ENCODE results near the gene PPME1. TPM values are rescaled to one million over a fixed set of nuclear protein-coding genes. Genes with fewer than 3 reads are reported as not detected.

Gene PPME1
- total RNA-seq, 1 experiment from 2014 or later: 39.4 TPM

DNA sequence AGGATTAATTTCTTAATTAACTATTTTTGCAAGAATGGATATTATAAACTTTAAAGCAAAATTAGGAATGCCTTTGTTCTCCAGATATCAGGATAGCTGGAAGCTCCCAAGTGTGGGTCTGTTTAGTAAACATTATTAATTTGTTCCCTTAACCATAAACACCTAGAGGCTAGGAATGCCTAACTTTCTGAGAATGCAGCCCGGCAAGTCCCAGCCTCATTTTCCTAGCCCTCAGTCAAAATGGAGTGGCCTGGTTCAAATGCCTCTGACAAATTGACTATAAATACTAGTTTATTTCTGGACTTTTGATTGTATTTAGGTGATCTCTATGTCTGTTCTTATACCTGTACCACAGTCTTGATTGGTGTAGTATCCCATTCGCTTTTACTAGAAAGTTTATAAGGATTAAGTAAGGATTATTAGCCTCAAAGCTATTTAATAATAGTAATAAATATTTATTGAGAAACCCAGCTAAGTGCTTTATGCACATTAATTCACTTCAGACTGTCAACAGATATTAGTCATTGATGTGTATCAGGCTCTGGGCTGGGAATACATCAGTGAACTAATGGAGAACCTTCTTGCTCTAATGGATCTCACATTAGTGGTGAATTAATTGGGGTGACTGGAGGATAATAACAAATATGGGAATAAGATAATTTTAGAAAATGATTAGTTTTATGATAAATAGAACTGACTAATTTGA, 25.8 kb downstream of the PPME1 start:
- Histone ChIP-seq H2BK5ac (ENCODE audit: insufficient read length, low read length) (no peak overlapping the region), H4K91ac (ENCODE audit: insufficient read length, low read depth, low read length) (no peak overlapping the region), H2AK5ac (ENCODE audit: insufficient read length, low read length) (no peak overlapping the region), H3K79me1 (ENCODE audit: insufficient read depth, low read depth, low read length, poor library complexity, severe bottlenecking) (no peaks in the 10 kb centered on the region), H4K20me1 (ENCODE audit: control insufficient read depth, insufficient read depth, insufficient read length) (no peaks in the 10 kb centered on the region), H2BK15ac (ENCODE audit: low read depth, low read length) (no peak overlapping the region), H3K4me1 (ENCODE audit: insufficient read depth, low read length) (no peaks in the 10 kb centered on the region), H2AFZ (ENCODE audit: low read length) (no peak overlapping the region), H3K18ac (ENCODE audit: insufficient read length, low read depth, low read length) (no peak overlapping the region), H3K27ac (ENCODE audit: insufficient read length, low read depth, low read length) (no peak overlapping the region), H4K5ac (ENCODE audit: insufficient read length, low read depth, low read length) (no peak overlapping the region), H3K4ac (ENCODE audit: low read depth, low read length) (no peak overlapping the region), H2BK20ac (ENCODE audit: low read depth, low read length, poor library complexity, severe bottlenecking) (no peak overlapping the region), H2BK120ac (ENCODE audit: low read depth, low read length, poor library complexity, severe bottlenecking) (no peak overlapping the region), H3K9ac (ENCODE audit: extremely low read depth, insufficient read length, low read length) (no peak overlapping the region), H2BK12ac (ENCODE audit: insufficient read length, low read depth, low read length) (no peak overlapping the region), H3T11ph (ENCODE audit: low read length) (no peak overlapping the region), H3K56ac (ENCODE audit: insufficient read length, low read depth, low read length) (no peak overlapping the region), H3K27me3 (ENCODE audit: insufficient read depth, low read length) (no peaks in the 10 kb centered on the region), H3K23ac (ENCODE audit: insufficient read length, low read depth, low read length) (no peak overlapping the region), H3K79me2 (ENCODE audit: insufficient read depth, low read length) (peaks cover 1% of the 10 kb centered on the region; the same call in 1 of the 2 replicates), H3K14ac (ENCODE audit: insufficient read depth, low read length) (no peak overlapping the region), H3K4me2 (ENCODE audit: insufficient read depth, insufficient read length, low read length) (no peak overlapping the region), H4K8ac (replicated peaks; ENCODE audit: insufficient read length, low read depth, low read length) (no peak overlapping the region), H3K23me2 (ENCODE audit: insufficient read length, low read depth, low read length, poor library complexity, severe bottlenecking) (no peaks in the 10 kb centered on the region), H3K9me3 (ENCODE audit: control insufficient read depth, low read depth, low read length) (no peaks in the 10 kb centered on the region)
- no peak for DNase-seq
- no CpG with 5 or more reads among the region's 2 CpGs for WGBS (ENCODE audit: extremely low coverage, insufficient read length, low lambda C conversion rate)
- no peaks in the 10 kb centered on the region for H3K4me1 Mint-ChIP-seq
- peaks cover 8 to 14% (median 10%) of the 10 kb centered on the region in 3 experiments; a peak in 6 of 7 replicates for H3K36me3 Mint-ChIP-seq (ENCODE audit: insufficient read depth in 1 of 3, low read depth in 3 of 3)
- H3K9me3 Mint-ChIP-seq: peaks cover 3 to 8% of the 10 kb centered on the region in 2 experiments; a peak in 4 of 5 replicates
- TF ChIP-seq, protein P1, sequence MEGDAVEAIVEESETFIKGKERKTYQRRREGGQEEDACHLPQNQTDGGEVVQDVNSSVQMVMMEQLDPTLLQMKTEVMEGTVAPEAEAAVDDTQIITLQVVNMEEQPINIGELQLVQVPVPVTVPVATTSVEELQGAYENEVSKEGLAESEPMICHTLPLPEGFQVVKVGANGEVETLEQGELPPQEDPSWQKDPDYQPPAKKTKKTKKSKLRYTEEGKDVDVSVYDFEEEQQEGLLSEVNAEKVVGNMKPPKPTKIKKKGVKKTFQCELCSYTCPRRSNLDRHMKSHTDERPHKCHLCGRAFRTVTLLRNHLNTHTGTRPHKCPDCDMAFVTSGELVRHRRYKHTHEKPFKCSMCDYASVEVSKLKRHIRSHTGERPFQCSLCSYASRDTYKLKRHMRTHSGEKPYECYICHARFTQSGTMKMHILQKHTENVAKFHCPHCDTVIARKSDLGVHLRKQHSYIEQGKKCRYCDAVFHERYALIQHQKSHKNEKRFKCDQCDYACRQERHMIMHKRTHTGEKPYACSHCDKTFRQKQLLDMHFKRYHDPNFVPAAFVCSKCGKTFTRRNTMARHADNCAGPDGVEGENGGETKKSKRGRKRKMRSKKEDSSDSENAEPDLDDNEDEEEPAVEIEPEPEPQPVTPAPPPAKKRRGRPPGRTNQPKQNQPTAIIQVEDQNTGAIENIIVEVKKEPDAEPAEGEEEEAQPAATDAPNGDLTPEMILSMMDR (conservative IDR thresholded peaks at IDR 0.05): no peak
- no peak overlapping the region for H3K4me3 Mint-ChIP-seq
- no peak overlapping the region for H3K27ac Mint-ChIP-seq
- H3K27me3 Mint-ChIP-seq (ENCODE audit: low read depth): no peaks in the 10 kb centered on the region
